IPS DF 6.9 (cell line): ENCODE measurements around the gene RHOC.

Experiments used
- DNase-seq: peaks from one replicate; pipeline ENCODE4 v3.0.0-alpha.2; 2013; ENCODE audit warnings: low read depth, low spot score
- H3K27ac ChIP-seq: one replicate; pipeline ENCODE4 v1.5.1; 2013; ENCODE audit warnings: low read length, control low read depth
- H3K27me3 ChIP-seq: 2 replicates; pipeline ENCODE4 v1.6.1; 2013; ENCODE audit warnings: mild to moderate bottlenecking, low read length; ENCODE audit not compliant: control insufficient read depth, insufficient read depth
- H3K36me3 ChIP-seq: 2 replicates; pipeline ENCODE4 v1.6.1; 2013; ENCODE audit warnings: low read length; ENCODE audit not compliant: control insufficient read depth, insufficient read depth
- H3K4me1 ChIP-seq: 2 replicates; pipeline ENCODE4 v1.6.1; 2013; ENCODE audit warnings: low read length; ENCODE audit not compliant: control insufficient read depth, insufficient read depth
- H3K4me3 ChIP-seq: 2 replicates; pipeline ENCODE4 v1.5.1; 2013; ENCODE audit warnings: mild to moderate bottlenecking, low read length
- H3K9me3 ChIP-seq: 2 replicates; pipeline ENCODE4 v1.6.1; 2013; ENCODE audit warnings: low read length, inconsistent platforms; ENCODE audit not compliant: control insufficient read depth, insufficient read depth
- WGBS: extraction: QIAGEN DNeasy Blood & Tissue Kit; methylation state at CpG from one replicate; pipeline ENCODE4 v1.1.7; 2013; ENCODE audit warnings: mixed read lengths, missing lambda C conversion rate; ENCODE audit not compliant: insufficient read length, insufficient coverage; 5-methylcytosine and 5-hydroxymethylcytosine counted together

The RHOC gene

DNA sequence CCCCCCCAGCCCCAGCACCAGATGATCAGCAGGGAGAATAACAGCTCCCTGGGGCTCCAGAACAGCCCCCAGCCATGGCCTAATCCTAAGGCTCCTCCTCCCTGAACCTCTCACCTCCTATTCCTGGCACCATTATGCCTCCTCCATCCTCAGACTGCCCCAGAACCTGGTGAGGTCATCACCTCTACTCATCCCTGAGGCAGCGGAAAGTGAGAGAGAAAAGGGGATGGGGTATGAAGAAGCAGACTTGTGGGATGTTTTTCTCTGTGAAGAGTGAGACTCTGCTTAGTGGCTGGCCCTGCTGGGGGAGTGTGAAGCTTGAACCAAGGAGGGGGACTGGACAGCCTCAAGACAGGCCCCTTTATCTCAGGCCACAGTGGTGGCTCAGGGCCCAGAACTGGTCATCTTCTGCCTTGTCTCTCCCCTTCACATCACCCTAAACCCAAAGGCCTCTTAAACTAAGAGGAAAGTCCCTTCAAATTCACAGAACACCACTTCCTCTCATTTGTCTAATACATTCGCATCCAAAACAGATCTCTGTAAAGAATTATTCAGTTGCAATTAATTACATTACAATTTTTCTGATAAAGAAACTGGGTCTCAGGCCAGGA, 10.4 kb upstream of the RHOC start:
- Histone ChIP-seq H3K4me3 (no peak overlapping the region), H3K27me3 (no peaks in the 10 kb centered on the region; the same call in 1 of the 2 replicates), H3K36me3 (no peaks in the 10 kb centered on the region), H3K4me1 (peaks cover 7% of the 10 kb centered on the region), H3K9me3 (no peaks in the 10 kb centered on the region), H3K27ac (no peak overlapping the region)
- no peak for DNase-seq
- WGBS, result no CpG with 5 or more reads among the region's 2 CpGs

DNA sequence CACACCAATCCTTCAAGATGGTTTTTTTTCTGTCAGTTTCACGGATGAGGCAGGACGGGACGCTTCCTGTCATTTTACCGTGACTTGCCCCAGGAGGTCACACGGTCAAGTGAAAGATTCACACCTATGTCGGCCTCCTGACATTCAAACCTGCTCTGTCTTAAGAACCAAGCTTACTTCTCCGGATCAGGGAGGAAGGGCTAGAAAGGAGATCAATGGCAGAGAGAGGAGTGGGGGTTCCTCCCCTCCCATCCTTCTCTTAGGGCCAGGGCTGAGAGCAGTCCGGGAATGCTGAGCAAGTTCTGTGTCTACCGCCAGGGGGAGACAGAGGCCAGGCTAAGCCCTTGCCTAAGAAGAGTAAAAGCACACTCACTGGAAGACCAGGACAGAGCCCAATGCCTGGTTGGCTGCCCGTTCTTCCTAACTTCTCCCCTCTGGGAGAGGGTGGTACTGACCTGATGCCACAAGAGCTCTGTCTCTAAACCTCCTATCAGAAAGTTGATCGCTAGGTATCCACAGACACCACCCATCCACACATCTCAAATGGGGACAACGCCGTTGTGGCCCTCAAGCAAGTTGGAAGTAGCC, 9.3 kb upstream of the RHOC start:
- no peak overlapping the region; the same call in 1 of the 2 replicates for H3K4me3 ChIP-seq
- no peaks in the 10 kb centered on the region; the same call in 1 of the 2 replicates for H3K27me3 ChIP-seq
- WGBS, result no CpG with 5 or more reads among the region's 13 CpGs
- no peaks in the 10 kb centered on the region for H3K9me3 ChIP-seq
- no peak overlapping the region for H3K27ac ChIP-seq
- peak; percentile 96 for DNase-seq
- no peaks in the 10 kb centered on the region for H3K36me3 ChIP-seq
- peaks cover 13% of the 10 kb centered on the region for H3K4me1 ChIP-seq

DNA sequence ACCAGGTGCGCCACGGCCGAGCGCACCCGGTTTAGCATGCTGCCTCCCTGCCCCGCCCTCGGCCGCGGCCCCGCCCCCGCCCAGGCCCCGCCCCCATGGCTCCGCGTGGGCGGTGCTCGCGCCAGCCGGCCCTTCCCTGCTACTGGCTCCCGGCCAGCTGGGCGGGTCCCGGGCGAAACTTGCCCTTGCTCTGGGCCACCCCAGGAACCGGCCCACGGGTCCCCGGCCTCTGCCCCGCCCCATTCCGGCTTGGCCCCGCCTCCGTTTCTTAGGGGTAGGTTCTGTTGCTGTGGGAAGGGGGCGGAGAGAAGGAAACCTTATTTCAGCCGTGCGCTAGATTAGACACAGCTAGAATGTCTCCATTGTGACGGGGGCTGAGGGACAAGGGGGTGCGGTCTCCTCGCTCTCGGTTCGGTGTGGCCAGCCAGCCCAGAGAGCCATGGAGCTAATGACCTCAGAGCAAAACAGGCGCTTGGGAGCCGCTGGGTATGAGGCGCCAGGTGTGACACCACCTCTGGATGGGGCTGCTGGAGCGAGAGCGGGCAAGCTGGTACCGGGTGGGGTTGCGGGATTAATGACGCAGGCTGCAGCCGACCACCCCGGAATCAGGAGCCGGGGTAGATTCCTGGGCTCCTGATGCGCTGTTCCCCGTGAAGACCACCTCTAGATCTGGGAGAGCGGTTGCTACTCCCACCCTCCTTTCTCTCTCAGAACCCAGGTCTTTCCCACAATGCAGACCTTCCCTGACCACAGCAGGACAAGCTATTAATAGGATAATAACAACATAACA, 8.5 kb upstream of the RHOC start, which contains the start of gene PPM1J:
Gene PPM1J, minus strand, starts transcription at position 69 of the 790 bp plus-strand sequence. Its CDS starts 31 bp downstream, at position 38.
- peak; percentile 84 for DNase-seq
- H3K27me3 ChIP-seq, result no peaks in the 10 kb centered on the region; the same call in 1 of the 2 replicates
- H3K4me3 ChIP-seq, result peak within 1 kb of the TSS; percentile 74
- H3K9me3 ChIP-seq, result no peaks in the 10 kb centered on the region
- no CpG with 5 or more reads among the region's 51 CpGs for WGBS
- no peaks in the 10 kb centered on the region for H3K36me3 ChIP-seq
- H3K27ac ChIP-seq, result no peak within 1 kb of the TSS
- H3K4me1 ChIP-seq, result peaks cover 13% of the 10 kb centered on the region

DNA sequence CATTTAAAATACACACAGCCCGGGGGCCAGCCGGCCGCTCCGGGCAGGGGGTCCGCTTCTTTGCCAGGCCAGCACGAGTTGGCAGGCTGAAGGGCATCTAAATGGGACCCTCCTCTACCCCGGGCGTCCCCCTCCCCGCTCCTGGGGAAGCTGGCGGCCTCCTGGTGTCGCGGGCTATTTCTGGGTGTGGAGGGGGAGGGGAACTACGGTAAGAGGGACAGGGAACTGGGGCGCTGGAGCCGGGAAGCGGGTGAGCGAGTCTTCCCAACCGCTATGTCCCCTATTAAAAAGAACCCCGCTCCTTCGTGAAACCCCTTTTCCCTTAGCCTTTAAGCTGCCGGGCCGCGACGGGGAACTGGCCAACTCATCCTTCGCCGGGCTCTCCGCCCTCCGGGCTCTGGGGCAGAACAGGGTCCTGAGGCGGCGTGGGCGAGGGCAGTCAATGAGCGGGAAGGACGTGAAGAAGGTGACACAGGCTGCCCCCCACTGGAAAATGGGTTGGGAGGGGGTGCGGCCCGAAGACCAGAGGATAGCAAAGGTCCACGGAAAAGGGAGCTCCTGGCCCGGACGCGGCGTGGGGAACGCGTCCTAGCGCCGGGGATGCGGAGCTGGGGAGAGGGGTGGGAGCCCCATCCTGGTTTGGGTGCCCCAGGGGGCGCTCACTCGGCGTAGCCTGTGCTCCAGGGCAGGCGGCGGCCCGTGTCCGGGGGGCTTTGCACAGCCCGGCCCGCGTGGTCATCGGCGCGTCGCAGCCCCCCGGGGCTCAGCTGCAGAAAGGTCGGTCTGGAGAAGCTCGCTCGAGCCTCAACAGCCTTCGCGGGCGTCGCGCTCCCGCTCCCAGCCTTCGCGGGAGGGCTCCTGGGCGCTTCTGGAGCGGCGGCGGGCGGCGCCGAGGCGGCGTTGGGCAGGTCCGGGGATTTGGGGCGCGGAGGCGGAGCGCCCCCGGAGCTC, 7.7 kb upstream of the RHOC start:
- Histone ChIP-seq H3K36me3 (peaks cover 4% of the 10 kb centered on the region; the same call in 1 of the 2 replicates), H3K4me3 (peak overlapping the region; percentile 74), H3K27ac (no peak overlapping the region), H3K4me1 (peaks cover 13% of the 10 kb centered on the region), H3K9me3 (no peaks in the 10 kb centered on the region), H3K27me3 (no peaks in the 10 kb centered on the region; the same call in 1 of the 2 replicates)
- no CpG with 5 or more reads among the region's 86 CpGs for WGBS
- DNase-seq, result no peak

DNA sequence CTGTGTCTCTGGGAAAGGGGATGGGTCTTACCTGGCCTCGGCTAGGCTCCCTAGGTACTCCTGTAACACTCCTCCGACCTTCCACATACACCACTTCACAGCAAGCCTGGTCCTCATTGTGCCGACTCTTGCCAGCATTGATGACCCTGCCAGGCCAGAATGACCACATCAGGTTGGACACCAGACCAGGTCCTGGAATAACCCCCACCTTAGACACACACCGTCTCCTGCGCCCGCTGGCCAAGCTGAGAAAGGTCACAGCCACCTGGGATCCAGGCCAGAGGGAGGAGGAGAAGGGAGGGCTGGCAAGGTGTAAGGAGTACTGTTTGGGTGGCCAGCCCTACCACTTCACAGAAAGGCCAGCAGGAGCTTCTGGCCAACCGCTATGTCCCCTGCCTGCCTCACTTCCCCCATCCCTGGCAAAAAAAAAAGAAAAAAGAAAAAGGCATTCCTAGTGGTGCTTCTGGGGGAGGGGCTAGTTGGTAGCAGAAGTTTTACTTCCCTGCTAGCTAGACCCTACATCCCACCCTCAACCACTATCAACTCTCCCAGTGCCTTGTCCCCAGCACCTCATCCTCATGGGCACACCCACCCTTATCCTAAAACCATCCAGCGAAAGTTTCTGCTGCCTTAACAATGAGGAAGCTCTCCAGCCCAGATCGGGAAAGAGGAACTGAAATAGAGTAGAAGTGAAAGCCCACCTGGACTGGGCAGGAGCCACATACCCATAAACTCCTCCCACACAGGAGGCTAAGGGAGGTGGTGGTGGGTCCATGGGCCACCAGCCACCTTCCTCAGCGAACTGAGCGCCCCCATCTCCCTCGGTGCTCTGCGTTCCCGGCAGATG, 6.8 kb upstream of the RHOC start:
- DNase-seq, result no peak
- H3K9me3 ChIP-seq, result no peaks in the 10 kb centered on the region
- H3K27ac ChIP-seq, result no peak overlapping the region
- peaks cover 4% of the 10 kb centered on the region; the same call in 1 of the 2 replicates for H3K36me3 ChIP-seq
- H3K27me3 ChIP-seq, result no peaks in the 10 kb centered on the region; the same call in 1 of the 2 replicates
- H3K4me1 ChIP-seq, result peaks cover 13% of the 10 kb centered on the region
- WGBS, result no CpG with 5 or more reads among the region's 14 CpGs
- H3K4me3 ChIP-seq, result peak overlapping the region; percentile 74; the same call in 1 of the 2 replicates

DNA sequence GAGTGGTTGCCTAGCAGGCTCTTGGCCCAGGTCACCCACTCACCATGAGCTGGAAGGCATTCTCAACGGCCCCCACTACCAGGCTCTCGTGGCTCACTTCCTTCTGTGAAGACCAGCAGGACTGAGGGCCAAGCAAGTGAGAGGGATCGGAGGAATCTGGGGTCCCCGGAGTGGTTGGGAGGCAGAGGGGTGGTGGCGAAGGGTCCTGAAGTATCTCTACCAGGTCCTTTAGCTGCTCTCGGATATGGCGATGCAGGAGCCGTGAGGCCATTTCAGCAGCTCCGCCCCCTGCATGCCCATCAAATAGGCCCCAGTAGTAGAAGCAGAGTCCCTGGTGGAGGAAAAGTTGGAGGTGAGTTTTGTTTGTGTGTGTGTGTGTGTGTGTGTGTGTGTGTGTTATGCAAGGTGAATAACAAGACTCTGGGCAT, 5.8 kb upstream of the RHOC start:
- no CpG with 5 or more reads among the region's 9 CpGs for WGBS

DNA sequence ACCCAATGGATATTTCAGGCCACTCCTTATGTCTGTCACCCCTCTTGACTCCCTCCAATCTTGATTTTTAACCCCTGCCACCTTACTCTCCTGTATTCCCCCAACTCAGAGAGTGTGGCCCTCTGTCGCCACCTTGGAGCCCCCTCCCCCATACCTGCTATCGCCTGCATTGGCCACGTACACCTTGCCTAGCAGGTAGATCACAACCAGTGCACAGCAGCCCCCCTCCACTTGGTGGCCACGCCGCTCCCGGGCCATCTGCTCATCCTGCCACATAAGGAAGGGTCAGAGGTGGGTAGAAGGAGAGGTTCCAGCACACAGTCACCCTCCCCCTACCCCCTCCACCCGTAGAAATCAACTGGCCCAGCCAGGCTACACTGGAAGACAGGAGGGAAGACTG, 5.3 kb upstream of the RHOC start:
- Histone ChIP-seq H3K4me3 (no peak overlapping the region), H3K36me3 (peaks cover 4% of the 10 kb centered on the region; the same call in 1 of the 2 replicates), H3K27me3 (no peaks in the 10 kb centered on the region; the same call in 1 of the 2 replicates), H3K4me1 (peaks cover 15% of the 10 kb centered on the region), H3K27ac (no peak overlapping the region), H3K9me3 (no peaks in the 10 kb centered on the region)
- DNase-seq, result no peak
- WGBS, result no CpG with 5 or more reads among the region's 7 CpGs

More for the DNA sequence above, 5.8 kb upstream of the RHOC start:
- Histone ChIP-seq H3K36me3 (peaks cover 4% of the 10 kb centered on the region; the same call in 1 of the 2 replicates), H3K27ac (no peak overlapping the region), H3K27me3 (no peaks in the 10 kb centered on the region; the same call in 1 of the 2 replicates), H3K4me3 (no peak overlapping the region), H3K4me1 (peaks cover 13% of the 10 kb centered on the region), H3K9me3 (no peaks in the 10 kb centered on the region)
- no peak for DNase-seq

DNA sequence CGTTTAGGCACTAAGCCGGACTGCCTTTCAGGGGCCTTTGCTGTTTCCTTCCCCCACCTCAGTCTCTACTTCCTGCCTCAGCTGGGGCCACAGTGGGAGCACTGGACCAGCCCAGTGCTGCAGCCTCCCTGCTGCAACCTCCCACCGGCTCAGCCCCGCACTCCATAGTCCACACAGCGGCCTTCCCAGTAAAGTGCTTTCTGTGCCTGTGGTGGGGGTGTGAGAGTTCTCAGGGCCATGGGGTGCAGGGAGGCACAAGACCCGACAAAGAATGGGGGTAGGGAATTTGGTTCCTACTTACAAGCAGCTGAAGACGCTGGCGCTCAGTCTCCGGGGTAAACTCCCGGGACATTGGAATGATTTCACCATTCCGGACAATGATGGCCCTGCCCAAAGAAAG, 4.7 kb upstream of the RHOC start:
- Histone ChIP-seq H3K9me3 (no peaks in the 10 kb centered on the region), H3K27me3 (no peaks in the 10 kb centered on the region; the same call in 1 of the 2 replicates), H3K27ac (no peak overlapping the region), H3K4me3 (no peak overlapping the region), H3K4me1 (peaks cover 15% of the 10 kb centered on the region), H3K36me3 (peaks cover 4% of the 10 kb centered on the region; the same call in 1 of the 2 replicates)
- no peak for DNase-seq
- WGBS, result no CpG with 5 or more reads among the region's 11 CpGs

DNA sequence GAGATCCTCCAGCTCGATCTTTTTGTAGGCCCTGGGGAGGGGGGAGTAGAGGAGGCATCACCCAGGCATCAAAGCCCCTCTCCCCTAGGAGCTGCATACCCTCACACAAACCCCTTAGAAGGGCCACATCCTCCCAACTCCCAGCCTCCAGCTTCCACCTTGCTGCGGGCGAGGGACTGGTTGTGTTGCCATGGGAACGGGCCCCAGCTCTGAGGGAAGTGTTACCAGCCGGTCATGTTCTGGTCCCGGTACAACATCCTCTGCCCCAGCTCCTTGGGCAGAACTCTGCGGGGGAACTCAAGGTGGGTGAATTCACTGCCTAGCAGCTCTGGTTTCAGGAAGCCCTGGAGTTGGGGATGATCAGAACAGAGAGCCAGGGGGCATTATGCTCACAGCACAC, 4.1 kb upstream of the RHOC start:
- no peak for DNase-seq
- Histone ChIP-seq H3K4me3 (no peak overlapping the region), H3K9me3 (no peaks in the 10 kb centered on the region), H3K4me1 (peaks cover 13% of the 10 kb centered on the region), H3K36me3 (peaks cover 4% of the 10 kb centered on the region; the same call in 1 of the 2 replicates), H3K27ac (no peak overlapping the region), H3K27me3 (no peaks in the 10 kb centered on the region; the same call in 1 of the 2 replicates)
- no CpG with 5 or more reads among the region's 7 CpGs for WGBS
